Activated T-cell treated with anti-CD3 and anti-CD28 coated beads, Interleukin-2, amount 50 U/mL, for 72 hours (primary cell): ENCODE data around the gene XAB2. TPM values are rescaled to one million over a fixed set of nuclear protein-coding genes. Genes with fewer than 3 reads are reported as not detected.
A peak's percentile ranks its signal among the peaks of the same experiment; 100 is the strongest.

Experiments used
- ATAC-seq, 2 donors: fragments of 150-1000 bp; cut with Tn5 transposase; replicated peaks in 1 of 2; 2 replicates each; pipeline ENCODE4 v1.10.0; 2021; ENCODE audit warnings: moderate library complexity in 2 of 2, mild to moderate bottlenecking in 1 of 2
- DNase-seq, 2 donors: peaks; one replicate each; pipeline ENCODE4 v3.0.0; 2021 to 2022; ENCODE audit warnings: mixed read lengths in 1 of 2
- H3K27ac Mint-ChIP-seq: one replicate; pipeline ENCODE4 v1.8.0; 2022; ENCODE audit warnings: mild to moderate bottlenecking, moderate library complexity, mixed read lengths
- H3K27me3 Mint-ChIP-seq: one replicate; pipeline ENCODE4 v1.8.0; 2022; ENCODE audit warnings: low read depth, mixed read lengths
- H3K36me3 Mint-ChIP-seq, 2 donors: one replicate each; pipeline ENCODE4 v1.8.0; 2022; ENCODE audit warnings: mixed read lengths in 2 of 2, mild to moderate bottlenecking in 1 of 2; ENCODE audit not compliant: insufficient read depth in 2 of 2
- H3K4me1 Mint-ChIP-seq: one replicate; pipeline ENCODE4 v1.8.0; 2022; ENCODE audit warnings: low read depth, mixed read lengths
- H3K4me3 Mint-ChIP-seq, 2 donors: one replicate each; pipeline ENCODE4 v1.8.0; 2022; ENCODE audit warnings: mild to moderate bottlenecking in 2 of 2, mixed read lengths in 2 of 2, moderate library complexity in 2 of 2
- H3K9me3 Mint-ChIP-seq, 2 donors: one replicate each; pipeline ENCODE4 v1.8.0; 2022; ENCODE audit warnings: mixed read lengths in 2 of 2
- total RNA-seq, 2 donors: library from RNA; stranded (reverse); gene quantifications; one replicate each; pipeline ENCODE4 v1.2.3, GENCODE V29; 2022

Gene XAB2
- total RNA-seq = 10 to 100 TPM; 53.3 to 59.3 TPM

DNA sequence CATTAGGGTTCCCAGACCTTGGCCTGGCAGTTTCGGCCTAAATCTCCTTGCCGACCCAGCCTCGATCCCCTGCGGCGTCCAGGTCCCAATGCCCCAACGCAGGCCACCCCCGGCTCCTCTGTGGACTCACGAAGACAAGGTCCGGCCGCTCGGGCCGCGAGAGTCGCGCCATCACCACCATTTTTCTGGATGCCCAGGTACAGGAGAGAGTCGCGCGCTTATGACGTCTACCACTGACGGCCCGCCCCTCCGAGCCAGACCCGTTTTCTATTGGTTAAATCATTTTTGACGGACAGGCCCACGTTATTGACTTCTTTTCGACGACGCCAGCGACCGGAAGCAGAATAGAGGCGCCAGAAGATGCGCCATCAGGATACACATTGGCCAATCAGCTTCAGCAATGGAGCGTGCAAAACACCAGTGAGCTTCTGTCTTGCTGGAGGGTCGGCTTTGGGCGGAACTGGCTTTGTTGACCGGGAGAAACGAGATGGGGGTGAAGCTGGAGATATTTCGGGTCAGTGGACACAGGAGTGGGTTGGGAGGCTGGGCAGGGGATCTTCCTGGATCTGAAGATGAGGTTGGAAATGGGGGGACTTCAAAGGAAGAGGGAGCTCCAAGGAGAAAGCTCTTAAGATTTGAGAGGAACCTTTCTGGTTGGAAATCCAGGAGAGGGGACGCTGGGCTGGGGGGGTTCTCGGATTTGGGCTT, at the start of gene XAB2, which contains the start of gene PET100:
Gene XAB2, minus strand, starts transcription at position 199 of the 708 bp plus-strand sequence. Its CDS starts 18 bp downstream, at position 181.
Gene PET100, plus strand, starts transcription at position 447 of the 708 bp plus-strand sequence. Its CDS starts 41 bp downstream, at position 488.
- DNase-seq (peak; percentile 95 to 96), ATAC-seq (peak; percentile 99 to 100)
- H3K27ac Mint-ChIP-seq = peak within 1 kb of the TSS; percentile 99
- peaks cover 45% of the 10 kb centered on the region for H3K4me1 Mint-ChIP-seq
- no peaks in the 10 kb centered on the region for H3K27me3 Mint-ChIP-seq
- H3K4me3 Mint-ChIP-seq = peak within 1 kb of the TSS; percentile 97 to 98
- H3K36me3 Mint-ChIP-seq = peaks cover 4 to 6% of the 10 kb centered on the region in 2 donors
- no peaks in the 10 kb centered on the region for H3K9me3 Mint-ChIP-seq

- peaks cover 41% of the 10 kb centered on the region for H3K27me3 Mint-ChIP-seq
- H3K4me1 Mint-ChIP-seq = peaks cover 51% of the 10 kb centered on the region
- DNase-seq (no peak), ATAC-seq (no peak)
- no peaks in the 10 kb centered on the region for H3K9me3 Mint-ChIP-seq
- no peak overlapping the region for H3K4me3 Mint-ChIP-seq
- H3K36me3 Mint-ChIP-seq = peaks cover 0 to 3% of the 10 kb centered on the region in 2 donors
- H3K27ac Mint-ChIP-seq = no peak overlapping the region
These were observed 48.4 kb upstream of the XAB2 start for GRCh38 chr19:7677669-7678311.

DNA sequence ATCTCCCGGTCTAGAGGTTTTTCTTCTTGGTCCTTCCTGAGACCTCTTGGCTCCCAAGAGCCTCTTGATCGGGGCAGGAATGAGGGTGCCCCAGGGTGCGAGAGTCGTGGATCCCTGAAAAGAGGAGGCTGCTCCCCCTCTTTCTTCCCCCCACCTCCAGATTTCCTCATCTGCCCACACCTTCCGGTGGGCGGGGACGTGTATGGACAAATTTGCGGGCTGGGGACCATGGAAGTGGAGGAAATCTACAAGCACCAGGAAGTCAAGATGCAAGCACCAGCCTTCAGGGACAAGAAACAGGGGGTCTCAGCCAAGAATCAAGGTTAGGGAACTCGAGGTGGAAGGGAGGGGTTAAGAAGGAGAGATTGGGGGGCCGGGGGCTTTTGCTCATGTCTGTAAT, 47.5 kb upstream of the XAB2 start, which contains the start of gene MCEMP1:
Gene MCEMP1, plus strand, starts transcription at position 237 of the 400 bp plus-strand sequence. Its CDS starts 31 bp downstream, at position 268.
- peaks cover 49% of the 10 kb centered on the region for H3K4me1 Mint-ChIP-seq
- H3K27ac Mint-ChIP-seq = no peak within 1 kb of the TSS
- H3K27me3 Mint-ChIP-seq = peaks cover 41% of the 10 kb centered on the region
- H3K9me3 Mint-ChIP-seq = no peaks in the 10 kb centered on the region
- no peaks in the 10 kb centered on the region for H3K36me3 Mint-ChIP-seq
- no peak for ATAC-seq
- no peak for DNase-seq
- H3K4me3 Mint-ChIP-seq = peak within 1 kb of the TSS in 1 of 2 donors; percentile 23

DNA sequence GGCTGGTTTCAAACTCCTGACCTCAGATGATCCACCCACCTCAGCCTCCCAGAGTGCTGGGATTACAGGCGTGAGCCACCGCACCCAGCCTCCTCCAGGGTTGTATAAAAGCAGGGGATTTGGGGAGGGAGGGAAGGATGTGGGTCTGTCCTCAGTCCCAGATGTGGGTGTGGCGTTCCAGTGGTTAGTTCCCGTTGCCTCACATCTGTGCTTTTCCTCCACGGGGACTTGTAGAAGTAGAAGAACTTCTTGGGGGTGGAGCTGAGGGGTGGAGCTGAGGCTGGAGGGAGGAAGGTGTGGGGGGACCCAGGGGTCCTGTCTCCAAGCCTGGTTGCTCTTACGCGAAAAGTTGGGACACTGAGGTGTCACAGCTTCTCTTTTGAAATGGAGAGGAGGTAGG, 47.0 kb upstream of the XAB2 start:
- no peaks in the 10 kb centered on the region for H3K36me3 Mint-ChIP-seq
- no peak for ATAC-seq
- no peaks in the 10 kb centered on the region for H3K9me3 Mint-ChIP-seq
- H3K4me3 Mint-ChIP-seq = peak overlapping the region in 1 of 2 donors; percentile 23
- H3K27ac Mint-ChIP-seq = no peak overlapping the region
- no peak for DNase-seq
- H3K27me3 Mint-ChIP-seq = peaks cover 44% of the 10 kb centered on the region
- H3K4me1 Mint-ChIP-seq = peaks cover 45% of the 10 kb centered on the region

GRCh38 chr19:7674010-7675005, 45.0 kb upstream of the XAB2 start:
- Mint-ChIP-seq H3K27ac (no peak overlapping the region), H3K36me3 (peaks cover 0 to 1% of the 10 kb centered on the region in 2 donors)

GRCh38 chr19:7672522-7672921, 43.2 kb upstream of the XAB2 start:
- Mint-ChIP-seq H3K9me3 (no peaks in the 10 kb centered on the region), H3K27me3 (peaks cover 60% of the 10 kb centered on the region), H3K4me1 (peaks cover 33% of the 10 kb centered on the region), H3K36me3 (peaks cover 0 to 1% of the 10 kb centered on the region in 2 donors), H3K27ac (no peak overlapping the region), H3K4me3 (no peak overlapping the region)
- DNase-seq = no peak
- no peak for ATAC-seq

More at GRCh38 chr19:7674010-7675005, 45.0 kb upstream of the XAB2 start:
- H3K4me3 Mint-ChIP-seq = no peak overlapping the region
- no peak for DNase-seq
- peaks cover 63% of the 10 kb centered on the region for H3K27me3 Mint-ChIP-seq
- ATAC-seq = no peak
- H3K4me1 Mint-ChIP-seq = peaks cover 45% of the 10 kb centered on the region
- H3K9me3 Mint-ChIP-seq = no peaks in the 10 kb centered on the region

- ATAC-seq (peak; percentile 7), DNase-seq (no peak)
- Mint-ChIP-seq H3K4me1 (peaks cover 22% of the 10 kb centered on the region), H3K4me3 (peak overlapping the region; percentile 80 to 82), H3K27me3 (peaks cover 43% of the 10 kb centered on the region), H3K9me3 (no peaks in the 10 kb centered on the region), H3K36me3 (peaks cover 0 to 1% of the 10 kb centered on the region in 2 donors), H3K27ac (no peak overlapping the region)
These were observed 41.4 kb upstream of the XAB2 start for GRCh38 chr19:7670790-7671189.

GRCh38 chr19:7670150-7670783, 40.9 kb upstream of the XAB2 start:
- peaks cover 0 to 1% of the 10 kb centered on the region in 2 donors for H3K36me3 Mint-ChIP-seq
- peaks cover 40% of the 10 kb centered on the region for H3K27me3 Mint-ChIP-seq
- H3K9me3 Mint-ChIP-seq = no peaks in the 10 kb centered on the region
- H3K4me1 Mint-ChIP-seq = peaks cover 22% of the 10 kb centered on the region
- H3K27ac Mint-ChIP-seq = no peak overlapping the region
- peak in 1 of 2 donors; percentile 27 for DNase-seq
- ATAC-seq = peak; percentile 55 to 63
- H3K4me3 Mint-ChIP-seq = peak overlapping the region; percentile 80 to 82

- ATAC-seq (no peak), DNase-seq (no peak)
- peak overlapping the region in 1 of 2 donors; percentile 82 for H3K4me3 Mint-ChIP-seq
- H3K27ac Mint-ChIP-seq = no peak overlapping the region
- no peaks in the 10 kb centered on the region for H3K9me3 Mint-ChIP-seq
- peaks cover 40% of the 10 kb centered on the region for H3K27me3 Mint-ChIP-seq
- peaks cover 0 to 1% of the 10 kb centered on the region in 2 donors for H3K36me3 Mint-ChIP-seq
- peaks cover 21% of the 10 kb centered on the region for H3K4me1 Mint-ChIP-seq
These were observed 40.3 kb upstream of the XAB2 start for GRCh38 chr19:7669641-7670040.

DNA sequence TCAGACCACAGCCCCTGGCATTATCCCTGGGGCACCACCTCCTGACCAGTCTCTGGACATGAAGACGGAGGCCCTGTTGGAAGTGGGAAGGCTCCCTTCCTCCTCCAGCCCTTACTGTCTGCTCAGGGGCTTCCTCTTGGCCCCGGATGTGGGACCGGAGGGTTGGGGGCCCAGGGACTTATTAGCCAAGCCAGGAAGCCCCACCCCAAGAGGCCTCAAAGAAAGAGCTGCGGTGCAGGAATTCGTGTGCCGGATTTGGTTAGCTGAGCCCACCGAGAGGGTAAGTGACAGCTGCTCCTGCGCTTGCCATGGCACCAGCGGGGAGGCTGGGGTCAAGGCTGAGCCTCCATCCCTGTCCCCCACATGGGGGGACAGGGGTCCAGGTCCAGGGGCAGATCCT, 39.5 kb upstream of the XAB2 start, which contains the start of gene RETN:
Gene RETN, plus strand, starts transcription at position 208 of the 400 bp plus-strand sequence. CDS start 278 bp downstream, outside the sequence.
- DNase-seq (no peak), ATAC-seq (no peak)
- H3K36me3 Mint-ChIP-seq = peaks cover 0 to 1% of the 10 kb centered on the region in 2 donors
- H3K9me3 Mint-ChIP-seq = no peaks in the 10 kb centered on the region
- peak within 1 kb of the TSS; percentile 39 to 82 for H3K4me3 Mint-ChIP-seq
- H3K4me1 Mint-ChIP-seq = peaks cover 14% of the 10 kb centered on the region
- H3K27ac Mint-ChIP-seq = no peak within 1 kb of the TSS
- H3K27me3 Mint-ChIP-seq = peaks cover 33% of the 10 kb centered on the region

DNA sequence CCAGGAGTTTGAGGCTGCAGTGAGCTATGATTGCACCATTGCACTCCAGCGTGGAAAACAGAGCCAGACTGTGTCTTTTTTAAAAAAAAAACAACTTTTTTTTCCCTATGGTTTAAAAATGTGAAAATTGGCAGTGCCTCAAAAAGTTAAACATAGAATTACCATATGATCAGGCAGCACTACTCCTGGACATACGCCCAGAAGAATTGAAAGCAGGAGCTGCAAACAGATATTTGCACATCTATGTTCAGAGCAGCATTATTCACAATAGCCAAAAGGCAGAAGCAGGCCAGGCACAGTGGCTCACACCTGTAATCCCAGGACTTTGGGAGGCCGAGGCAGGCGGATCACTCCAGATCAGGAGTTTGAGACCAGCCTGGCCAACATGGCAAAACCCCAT, 35.7 kb upstream of the XAB2 start:
- no peaks in the 10 kb centered on the region for H3K9me3 Mint-ChIP-seq

GRCh38 chr19:7663706-7664105, 34.4 kb upstream of the XAB2 start:
- DNase-seq (no peak), ATAC-seq (no peak)
- H3K27ac Mint-ChIP-seq = no peak overlapping the region
- H3K27me3 Mint-ChIP-seq = no peaks in the 10 kb centered on the region
- no peak overlapping the region for H3K4me3 Mint-ChIP-seq
- H3K36me3 Mint-ChIP-seq = no peaks in the 10 kb centered on the region
- no peaks in the 10 kb centered on the region for H3K9me3 Mint-ChIP-seq
- no peaks in the 10 kb centered on the region for H3K4me1 Mint-ChIP-seq

More for the DNA sequence above, 35.7 kb upstream of the XAB2 start:
- DNase-seq (no peak), ATAC-seq (no peak)
- peaks cover 7% of the 10 kb centered on the region for H3K4me1 Mint-ChIP-seq
- H3K4me3 Mint-ChIP-seq = no peak overlapping the region
- H3K36me3 Mint-ChIP-seq = no peaks in the 10 kb centered on the region
- no peak overlapping the region for H3K27ac Mint-ChIP-seq
- peaks cover 11% of the 10 kb centered on the region for H3K27me3 Mint-ChIP-seq
